ENCODE data around the gene DIDO1. TPM values are rescaled to one million over a fixed set of nuclear protein-coding genes. Genes with fewer than 3 reads are reported as not detected.

The DIDO1 gene
- total RNA-seq, 1 donor from 2014 or later = 61.2 TPM

- no peak for DNase-seq
- peaks cover 18% of the 10 kb centered on the region for H3K4me1 Mint-ChIP-seq
- no peaks in the 10 kb centered on the region for H3K9me3 Mint-ChIP-seq
- H3K27me3 Mint-ChIP-seq = no peaks in the 10 kb centered on the region
- no peak overlapping the region for H3K27ac Mint-ChIP-seq
- intact Hi-C loops (cut with micrococcal nuclease) = no loop called here
- no peak overlapping the region for H3K4me3 Mint-ChIP-seq
- peaks cover 49% of the 10 kb centered on the region for H3K36me3 Mint-ChIP-seq (ENCODE audit: low read depth)
Measured at GRCh38 chr20:62949962-62950361, 23.7 kb upstream of the DIDO1 start.

DNA sequence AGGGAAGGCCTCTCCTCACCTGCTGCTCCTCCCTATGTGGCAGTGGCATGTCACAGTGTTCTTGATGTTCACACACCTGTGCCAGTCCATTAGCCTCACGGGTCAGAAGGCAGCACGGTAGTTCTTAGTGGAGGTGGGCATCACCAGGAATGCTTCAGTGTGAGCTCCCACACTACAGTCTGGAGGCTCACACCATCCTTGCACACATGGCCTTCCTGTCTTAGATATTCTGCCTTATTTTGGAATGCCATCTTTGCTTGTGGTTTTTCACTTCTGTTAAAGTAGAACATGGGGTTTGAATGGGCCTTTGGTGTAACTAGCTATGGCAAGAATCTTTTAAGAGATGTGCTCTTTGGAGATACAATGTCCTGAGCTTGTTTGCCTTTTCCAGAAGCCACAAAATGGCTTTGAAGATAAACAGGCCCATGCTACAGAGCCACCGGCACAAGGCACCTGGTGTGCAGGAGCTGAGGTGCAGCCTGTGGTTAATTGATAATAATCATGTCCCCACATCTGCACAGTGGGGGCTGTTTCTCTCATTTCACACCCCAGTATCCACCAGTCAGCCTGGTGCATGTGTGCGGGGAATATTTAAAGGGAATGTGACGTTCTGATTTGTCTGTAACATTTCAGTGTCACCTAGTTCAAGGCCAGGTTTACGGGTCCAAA is 23.0 kb upstream of the DIDO1 start:
- Mint-ChIP-seq H3K4me1 (peaks cover 18% of the 10 kb centered on the region), H3K27me3 (no peaks in the 10 kb centered on the region), H3K4me3 (no peak overlapping the region), H3K9me3 (no peaks in the 10 kb centered on the region), H3K27ac (no peak overlapping the region), H3K36me3 (ENCODE audit: low read depth) (peaks cover 56% of the 10 kb centered on the region)
- DNase-seq = no peak
- intact Hi-C loops (cut with micrococcal nuclease) = no loop called here

DNA sequence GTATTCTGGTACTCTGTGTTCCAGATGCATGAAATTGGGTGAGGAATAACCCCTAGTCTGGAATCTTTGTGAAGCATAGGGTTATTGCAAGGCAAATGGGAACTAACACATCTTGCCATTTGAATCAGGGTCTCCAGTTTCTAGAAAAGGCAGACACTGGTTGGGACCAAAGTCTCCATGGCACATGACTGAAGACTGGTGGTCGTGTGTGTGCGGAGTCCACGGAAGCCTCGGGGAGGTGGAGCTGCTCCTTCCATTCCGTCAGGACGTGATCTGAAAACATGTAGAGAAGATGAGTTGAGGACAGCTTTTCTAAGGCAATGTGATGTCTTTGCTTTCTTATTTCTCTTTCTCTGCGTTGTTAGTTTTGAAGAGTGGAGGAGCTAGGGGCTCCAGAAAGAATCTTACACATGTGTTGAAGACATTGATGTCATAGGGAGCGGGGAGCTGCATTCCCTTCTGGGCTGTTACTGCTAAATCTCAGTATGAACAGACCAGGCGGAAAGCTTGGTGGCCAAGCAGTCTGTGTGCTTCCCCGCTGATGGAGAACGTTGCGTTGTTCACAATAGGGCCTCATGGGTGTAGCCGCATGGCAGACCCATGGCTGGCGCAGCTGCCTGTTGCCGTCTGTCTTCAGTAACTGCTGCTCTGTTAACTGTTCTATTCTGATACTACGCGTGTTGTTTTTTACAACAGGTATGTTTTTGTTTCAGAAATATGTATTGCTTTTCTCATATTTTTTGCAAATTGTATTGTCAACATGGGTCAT is 21.4 kb upstream of the DIDO1 start:
- no peak for DNase-seq
- intact Hi-C loops (cut with micrococcal nuclease) = no loop called here
- Mint-ChIP-seq H3K9me3 (no peaks in the 10 kb centered on the region), H3K27me3 (no peaks in the 10 kb centered on the region), H3K4me3 (no peak overlapping the region), H3K4me1 (peaks cover 11% of the 10 kb centered on the region), H3K27ac (no peak overlapping the region), H3K36me3 (ENCODE audit: low read depth) (peaks cover 66% of the 10 kb centered on the region)

DNA sequence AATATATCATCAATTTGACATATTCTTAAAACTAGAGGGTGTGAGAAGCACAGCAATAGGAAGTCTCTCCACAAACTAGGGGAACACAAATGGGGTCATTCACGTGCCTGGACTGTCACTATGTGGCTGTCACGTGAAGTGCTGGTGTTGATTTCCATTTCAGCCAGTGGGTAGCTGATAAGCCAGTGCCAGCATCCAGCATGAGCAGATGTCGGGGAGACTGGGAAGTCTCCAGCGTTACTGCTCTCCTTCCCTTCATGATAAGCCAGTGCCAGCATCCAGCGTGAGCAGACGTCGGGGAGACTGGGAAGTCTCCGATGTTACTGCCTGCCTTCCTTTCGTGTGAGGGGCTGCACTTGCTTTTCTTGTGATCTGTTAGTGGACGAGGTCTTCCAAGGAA is 20.6 kb upstream of the DIDO1 start:
- Mint-ChIP-seq H3K36me3 (ENCODE audit: low read depth) (peaks cover 68% of the 10 kb centered on the region), H3K4me1 (peaks cover 7% of the 10 kb centered on the region)

GRCh38 chr20:62945771-62946339 is 19.6 kb upstream of the DIDO1 start:
- H3K27ac Mint-ChIP-seq = no peak overlapping the region
- H3K4me3 Mint-ChIP-seq = no peak overlapping the region
- intact Hi-C loops (cut with micrococcal nuclease) = no loop called here
- peaks cover 73% of the 10 kb centered on the region for H3K36me3 Mint-ChIP-seq (ENCODE audit: low read depth)
- no peak for DNase-seq
- H3K4me1 Mint-ChIP-seq = peaks cover 11% of the 10 kb centered on the region
- H3K27me3 Mint-ChIP-seq = no peaks in the 10 kb centered on the region
- H3K9me3 Mint-ChIP-seq = no peaks in the 10 kb centered on the region

More for the DNA sequence above, 20.6 kb upstream of the DIDO1 start:
- H3K27ac Mint-ChIP-seq = no peak overlapping the region
- no peak for DNase-seq
- no peaks in the 10 kb centered on the region for H3K27me3 Mint-ChIP-seq
- no peaks in the 10 kb centered on the region for H3K9me3 Mint-ChIP-seq
- no peak overlapping the region for H3K4me3 Mint-ChIP-seq
- intact Hi-C loops (cut with micrococcal nuclease) = no loop called here

GRCh38 chr20:62944746-62945145 is 18.4 kb upstream of the DIDO1 start:
- peaks cover 13% of the 10 kb centered on the region for H3K4me1 Mint-ChIP-seq
- no peak for DNase-seq
- H3K36me3 Mint-ChIP-seq (ENCODE audit: low read depth) = peaks cover 68% of the 10 kb centered on the region
- intact Hi-C loops (cut with micrococcal nuclease) = no loop called here
- no peak overlapping the region for H3K27ac Mint-ChIP-seq
- H3K4me3 Mint-ChIP-seq = no peak overlapping the region
- H3K9me3 Mint-ChIP-seq = no peaks in the 10 kb centered on the region
- no peaks in the 10 kb centered on the region for H3K27me3 Mint-ChIP-seq

GRCh38 chr20:62944184-62944583 is 17.9 kb upstream of the DIDO1 start:
- Mint-ChIP-seq H3K36me3 (ENCODE audit: low read depth) (peaks cover 68% of the 10 kb centered on the region), H3K4me3 (no peak overlapping the region), H3K27ac (no peak overlapping the region), H3K9me3 (no peaks in the 10 kb centered on the region), H3K27me3 (no peaks in the 10 kb centered on the region), H3K4me1 (peaks cover 19% of the 10 kb centered on the region)
- intact Hi-C loops (cut with micrococcal nuclease) = no loop called here
- no peak for DNase-seq

DNA sequence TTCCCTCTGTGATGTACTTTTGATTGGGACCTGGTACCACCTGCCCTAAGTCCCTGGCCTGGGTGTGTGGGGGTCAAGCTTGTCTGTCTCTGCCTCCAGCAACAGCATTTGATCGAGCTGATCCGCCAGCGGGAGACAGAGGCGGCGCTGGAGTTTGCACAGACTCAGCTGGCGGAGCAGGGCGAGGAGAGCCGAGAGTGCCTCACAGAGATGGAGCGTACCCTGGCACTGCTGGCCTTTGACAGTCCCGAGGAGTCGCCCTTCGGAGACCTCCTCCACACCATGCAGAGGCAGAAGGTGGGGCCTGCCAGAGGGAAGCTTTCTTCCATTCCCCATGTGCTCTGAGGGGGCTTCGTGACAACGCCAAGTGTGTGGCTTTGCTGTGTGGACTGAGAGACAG is 17.1 kb upstream of the DIDO1 start:
- no peaks in the 10 kb centered on the region for H3K9me3 Mint-ChIP-seq
- intact Hi-C loops (cut with micrococcal nuclease) = no loop called here
- no peak overlapping the region for H3K4me3 Mint-ChIP-seq
- no peaks in the 10 kb centered on the region for H3K27me3 Mint-ChIP-seq
- H3K4me1 Mint-ChIP-seq = peaks cover 23% of the 10 kb centered on the region
- no peak overlapping the region for H3K27ac Mint-ChIP-seq
- no peak for DNase-seq
- H3K36me3 Mint-ChIP-seq (ENCODE audit: low read depth) = peaks cover 64% of the 10 kb centered on the region

GRCh38 chr20:62942456-62942855 is 16.2 kb upstream of the DIDO1 start:
- DNase-seq = no peak
- H3K36me3 Mint-ChIP-seq (ENCODE audit: low read depth) = peaks cover 58% of the 10 kb centered on the region
- no peaks in the 10 kb centered on the region for H3K9me3 Mint-ChIP-seq
- H3K4me1 Mint-ChIP-seq = peaks cover 24% of the 10 kb centered on the region
- intact Hi-C loops (cut with micrococcal nuclease) = no loop called here
- H3K27me3 Mint-ChIP-seq = no peaks in the 10 kb centered on the region
- H3K4me3 Mint-ChIP-seq = no peak overlapping the region
- no peak overlapping the region for H3K27ac Mint-ChIP-seq

DNA sequence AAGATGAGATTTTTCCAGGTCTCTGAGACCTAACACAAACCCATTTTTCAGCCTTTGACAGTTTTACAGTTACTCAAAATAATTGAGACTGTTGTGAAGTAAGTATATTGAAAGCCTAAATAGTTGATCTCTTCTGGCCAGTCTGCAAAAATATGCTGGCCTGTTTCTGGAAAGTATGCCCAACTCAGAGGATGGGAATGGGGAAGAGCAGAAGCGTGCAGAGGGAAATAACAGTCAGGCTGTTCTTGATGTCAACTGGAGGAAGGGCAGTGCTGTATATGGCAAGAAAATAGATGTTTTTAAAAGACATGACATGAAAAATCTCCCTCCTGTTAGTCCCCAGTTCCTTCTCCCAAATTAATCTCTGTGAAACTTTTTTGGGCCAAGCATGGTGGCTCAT is 15.5 kb upstream of the DIDO1 start:
- Mint-ChIP-seq H3K36me3 (ENCODE audit: low read depth) (peaks cover 55% of the 10 kb centered on the region), H3K27me3 (no peaks in the 10 kb centered on the region), H3K9me3 (no peaks in the 10 kb centered on the region), H3K4me3 (no peak overlapping the region), H3K4me1 (peaks cover 26% of the 10 kb centered on the region), H3K27ac (no peak overlapping the region)
- intact Hi-C loops (cut with micrococcal nuclease) = no loop called here
- DNase-seq = no peak

DNA sequence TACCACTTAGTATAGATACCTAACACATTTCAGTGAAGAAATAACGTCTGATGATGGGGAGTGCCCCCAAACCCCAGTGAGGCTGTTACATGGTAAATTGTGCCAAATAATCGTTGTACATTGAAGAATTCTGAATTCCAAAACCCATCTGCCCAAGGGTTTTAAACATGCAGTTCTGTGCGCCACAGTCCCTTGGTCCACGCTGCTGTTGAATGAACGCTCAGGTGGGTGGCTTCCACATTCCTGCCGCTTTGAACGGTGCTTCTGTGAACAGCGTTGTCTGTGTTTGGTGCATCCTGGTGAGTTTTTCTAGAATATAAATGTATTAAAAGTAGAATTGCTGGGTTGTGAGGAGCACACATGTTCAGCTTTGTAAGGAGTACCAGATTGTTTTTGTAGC is 14.6 kb upstream of the DIDO1 start:
- Mint-ChIP-seq H3K4me3 (peak overlapping the region; percentile 28), H3K27ac (no peak overlapping the region), H3K36me3 (ENCODE audit: low read depth) (peaks cover 48% of the 10 kb centered on the region), H3K4me1 (peaks cover 27% of the 10 kb centered on the region), H3K9me3 (no peaks in the 10 kb centered on the region), H3K27me3 (no peaks in the 10 kb centered on the region)
- intact Hi-C loops (cut with micrococcal nuclease) = no loop called here
- no peak for DNase-seq

DNA sequence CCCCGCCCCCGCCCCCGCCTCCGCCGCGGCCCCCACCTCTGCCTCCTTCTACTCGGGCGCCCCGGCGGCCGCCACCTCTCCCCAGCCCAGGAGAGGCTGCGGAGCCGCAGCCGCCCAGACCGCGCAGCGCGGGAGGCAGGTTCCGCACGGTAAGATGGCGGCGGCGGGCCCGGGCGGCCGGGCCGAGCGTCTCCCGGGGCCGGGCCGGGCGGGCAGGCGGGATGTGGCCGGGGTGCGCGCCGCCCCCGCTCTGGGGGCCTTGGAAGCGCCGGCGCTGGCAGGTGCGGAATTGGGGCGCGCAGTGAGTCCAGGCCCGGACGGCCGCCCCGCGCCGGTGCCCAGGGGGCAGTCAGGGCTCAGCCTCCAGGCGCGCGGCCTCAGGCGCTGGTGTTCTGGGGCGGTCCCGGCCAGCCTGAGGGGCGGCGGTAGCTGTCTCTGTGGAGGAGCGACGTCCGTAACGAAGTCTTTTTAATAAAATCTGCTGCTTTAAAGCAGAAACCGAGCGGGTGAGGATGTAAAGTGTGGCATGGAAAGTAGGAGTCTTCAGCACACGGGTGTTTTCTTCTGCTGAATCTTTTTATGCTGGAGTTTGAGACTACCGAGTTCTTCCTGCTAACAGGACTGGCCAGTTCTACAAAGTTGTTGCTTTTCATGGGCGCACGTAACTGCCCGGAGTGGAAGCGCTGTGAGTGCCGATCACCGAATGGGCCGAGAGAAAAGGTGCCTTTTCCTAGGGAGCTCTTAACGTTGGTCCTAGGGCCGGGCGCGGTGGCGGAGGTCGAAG is 12.0 kb upstream of the DIDO1 start, which contains the start of gene GID8:
Gene GID8, plus strand, starts transcription at position 43 of the 784 bp plus-strand sequence. CDS start 3,356 bp downstream, outside the sequence.
- peak; percentile 87 for DNase-seq
- Mint-ChIP-seq H3K9me3 (no peaks in the 10 kb centered on the region), H3K27me3 (no peaks in the 10 kb centered on the region), H3K4me1 (peaks cover 22% of the 10 kb centered on the region), H3K36me3 (ENCODE audit: low read depth) (peaks cover 35% of the 10 kb centered on the region), H3K4me3 (peak within 1 kb of the TSS; percentile 97), H3K27ac (peak within 1 kb of the TSS; percentile 99)
- intact Hi-C loops (cut with micrococcal nuclease) = loop anchor here (2.0 to 5.0 kb wide), 3 partner anchors 15 to 1019 kb away; partner anchors contain the start of genes SLC17A9, UCKL1 and YTHDF1

GRCh38 chr20:62937268-62938104 is 11.2 kb upstream of the DIDO1 start:
- Mint-ChIP-seq H3K4me1 (peaks cover 24% of the 10 kb centered on the region), H3K9me3 (no peaks in the 10 kb centered on the region), H3K4me3 (peak overlapping the region; percentile 97), H3K36me3 (ENCODE audit: low read depth) (peaks cover 33% of the 10 kb centered on the region), H3K27me3 (no peaks in the 10 kb centered on the region), H3K27ac (peak overlapping the region; percentile 99)
- peak; percentile 99 for DNase-seq
- intact Hi-C loops (cut with micrococcal nuclease) = loop anchor here (1.0 to 5.0 kb wide), 6 partner anchors 8 to 1020 kb away; partner anchors contain the start of genes SLC17A9, UCKL1 and YTHDF1
